ENCODE data around the gene C9.
"Not testable (repeated sequence)": the region's sequence is repeated elsewhere in the genome, so short reads cannot be mapped to it uniquely, and the experiment has no call there.

The C9 gene

DNA sequence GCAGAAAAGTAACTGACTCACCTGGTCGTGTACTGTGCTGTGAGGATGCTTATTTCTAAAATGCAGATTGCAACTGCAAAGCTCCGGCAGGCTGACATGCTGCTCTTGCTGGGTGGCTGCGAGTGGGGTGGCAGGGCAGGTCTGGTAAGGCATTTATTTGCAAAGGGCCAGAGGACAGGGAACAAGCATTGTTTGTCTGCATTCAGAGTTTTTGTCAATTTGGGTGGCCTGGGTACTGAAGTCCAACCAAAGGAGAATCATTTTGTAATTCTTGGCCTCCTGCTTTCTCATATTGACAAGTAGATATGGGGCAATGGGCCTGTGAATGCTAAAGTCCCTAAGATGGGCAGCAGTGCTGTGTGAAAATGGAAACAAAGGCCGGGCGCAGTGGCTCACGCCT is at the start of gene C9:
Gene C9, minus strand, starts transcription at position 129 of the 400 bp plus-strand sequence. Its CDS starts 31 bp downstream, at position 98.
- Histone ChIP-seq H3K4me3 (ENCODE audit: low read length) (no peak within 1 kb of the TSS), H3K9me3 (ENCODE audit: control insufficient read depth, insufficient read depth, low read length) (no peaks in the 10 kb centered on the region), H3K36me3 (ENCODE audit: control insufficient read depth, insufficient read depth, low read length) (no peaks in the 10 kb centered on the region), H3K27ac (ENCODE audit: low read length) (no peak within 1 kb of the TSS), H3K27me3 (ENCODE audit: control insufficient read depth, insufficient read depth, low read length) (no peaks in the 10 kb centered on the region), H3K4me1 (ENCODE audit: control insufficient read depth, insufficient read depth, low read length) (no peaks in the 10 kb centered on the region; the same call in 1 of the 2 replicates)
- WGBS (ENCODE audit: insufficient coverage, insufficient read length) = no CpG with 5 or more reads among the region's 6 CpGs
- DNase-seq (ENCODE audit: low read depth, low spot score) = no peak

DNA sequence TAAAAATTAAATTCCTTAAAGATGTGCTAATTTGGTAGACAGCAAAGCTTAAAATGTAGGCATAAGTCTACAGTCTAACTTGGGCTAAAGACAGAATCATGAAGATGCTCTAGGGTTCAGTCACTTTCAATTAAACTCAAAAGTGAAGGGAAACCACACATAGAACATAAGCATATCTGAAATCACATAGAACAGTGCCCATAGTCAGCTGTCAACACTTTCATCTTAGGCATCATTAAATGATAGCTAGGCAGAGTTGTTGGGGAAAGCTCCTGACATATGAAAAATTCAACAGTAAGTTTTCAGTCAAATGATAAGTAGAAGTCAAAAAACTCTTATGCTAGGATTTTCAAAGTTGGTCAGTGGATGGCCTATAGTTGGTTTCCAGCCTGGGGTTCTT is 49.5 kb upstream of the C9 start:
- Histone ChIP-seq H3K9me3 (ENCODE audit: control insufficient read depth, insufficient read depth, low read length) (no peaks in the 10 kb centered on the region), H3K36me3 (ENCODE audit: control insufficient read depth, insufficient read depth, low read length) (no peaks in the 10 kb centered on the region), H3K27ac (ENCODE audit: low read length) (no peak overlapping the region), H3K4me1 (ENCODE audit: control insufficient read depth, insufficient read depth, low read length) (peaks cover 2% of the 10 kb centered on the region), H3K4me3 (ENCODE audit: low read length) (no peak overlapping the region), H3K27me3 (ENCODE audit: control insufficient read depth, insufficient read depth, low read length) (no peaks in the 10 kb centered on the region)
- DNase-seq (ENCODE audit: low read depth, low spot score) = no peak

DNA sequence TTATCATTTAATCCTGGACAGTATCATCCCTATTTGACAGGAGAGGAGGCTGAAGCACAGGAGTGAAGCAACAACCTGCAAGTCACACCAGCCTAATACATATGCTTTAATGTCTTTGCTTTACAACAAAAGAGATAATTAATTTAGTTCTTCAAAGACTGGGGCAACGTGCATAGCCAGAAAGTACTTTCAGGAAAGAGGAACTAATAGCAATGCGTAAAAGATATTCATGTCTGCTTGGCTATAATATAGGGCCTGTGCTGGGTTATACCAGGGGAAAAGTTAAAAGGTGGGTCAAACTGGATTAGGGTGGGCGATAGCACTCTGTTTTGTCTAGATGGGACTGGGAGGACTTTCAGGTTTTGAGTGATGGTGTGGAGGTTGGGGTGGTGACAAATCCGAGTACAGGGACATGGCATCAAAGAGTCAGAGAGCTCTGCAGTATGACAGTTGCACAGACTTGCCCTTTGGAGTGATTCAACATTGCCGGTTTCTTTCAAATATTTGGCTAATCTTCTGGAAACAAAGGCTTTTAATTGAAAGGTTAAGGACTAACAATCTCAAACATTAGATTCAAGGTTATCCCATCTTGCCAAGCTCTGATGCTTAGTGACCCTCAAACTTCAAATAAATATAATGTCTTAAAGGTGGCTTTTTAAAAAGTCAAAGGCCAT is 48.6 kb upstream of the C9 start:
- H3K4me1 ChIP-seq (ENCODE audit: control insufficient read depth, insufficient read depth, low read length) = peaks cover 2% of the 10 kb centered on the region
- H3K9me3 ChIP-seq (ENCODE audit: control insufficient read depth, insufficient read depth, low read length) = no peaks in the 10 kb centered on the region
- no peaks in the 10 kb centered on the region for H3K27me3 ChIP-seq (ENCODE audit: control insufficient read depth, insufficient read depth, low read length)
- H3K4me3 ChIP-seq (ENCODE audit: low read length) = no peak overlapping the region
- no peak overlapping the region for H3K27ac ChIP-seq (ENCODE audit: low read length)
- H3K36me3 ChIP-seq (ENCODE audit: control insufficient read depth, insufficient read depth, low read length) = no peaks in the 10 kb centered on the region
- WGBS (ENCODE audit: insufficient coverage, insufficient read length) = no CpG with 5 or more reads among the region's 5 CpGs
- no peak for DNase-seq (ENCODE audit: low read depth, low spot score)

DNA sequence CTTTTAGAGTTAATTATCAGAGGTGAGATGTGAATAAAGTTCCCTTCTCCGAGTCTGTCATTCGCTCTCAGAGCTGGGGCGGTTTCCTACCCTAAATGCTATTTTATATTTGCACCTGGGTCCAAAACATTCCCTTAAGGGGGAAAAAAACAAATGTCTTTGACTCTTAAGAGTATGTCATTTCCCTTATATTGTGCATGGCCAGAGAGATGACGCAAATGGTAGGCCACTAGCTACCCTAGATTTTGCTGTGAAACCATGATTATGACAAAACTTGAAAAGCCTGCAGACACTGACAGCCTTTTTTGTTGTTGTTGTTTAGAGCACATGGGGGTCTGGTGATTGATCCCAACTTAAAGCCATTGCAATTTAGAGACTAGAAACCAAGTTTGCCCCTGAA is 47.7 kb upstream of the C9 start:
- no peak for DNase-seq (ENCODE audit: low read depth, low spot score)
- peaks cover 2% of the 10 kb centered on the region for H3K4me1 ChIP-seq (ENCODE audit: control insufficient read depth, insufficient read depth, low read length)
- WGBS (ENCODE audit: insufficient coverage, insufficient read length) = no CpG with 5 or more reads among the region's 4 CpGs
- H3K27me3 ChIP-seq (ENCODE audit: control insufficient read depth, insufficient read depth, low read length) = no peaks in the 10 kb centered on the region
- H3K9me3 ChIP-seq (ENCODE audit: control insufficient read depth, insufficient read depth, low read length) = no peaks in the 10 kb centered on the region
- no peaks in the 10 kb centered on the region for H3K36me3 ChIP-seq (ENCODE audit: control insufficient read depth, insufficient read depth, low read length)
- H3K27ac ChIP-seq (ENCODE audit: low read length) = no peak overlapping the region
- no peak overlapping the region for H3K4me3 ChIP-seq (ENCODE audit: low read length)

DNA sequence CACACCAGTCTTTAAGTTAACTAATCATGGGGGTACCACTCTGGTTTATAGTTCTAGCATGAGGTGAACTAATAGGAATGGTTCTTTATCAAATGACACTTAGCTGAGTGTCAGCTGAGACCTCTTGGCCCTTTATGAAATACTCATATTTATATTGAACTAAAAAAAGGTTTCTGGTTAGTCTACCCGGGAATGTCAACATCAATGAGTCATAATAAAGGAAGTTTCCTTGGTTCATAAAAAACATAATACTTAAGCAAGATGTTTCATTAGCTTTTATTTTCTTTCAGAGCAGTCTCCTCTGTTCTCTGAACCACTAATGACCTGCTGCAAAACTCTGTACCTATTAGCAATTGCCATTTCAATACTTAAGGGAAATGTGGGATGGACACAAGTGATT is 46.8 kb upstream of the C9 start:
- H3K36me3 ChIP-seq (ENCODE audit: control insufficient read depth, insufficient read depth, low read length) = no peaks in the 10 kb centered on the region
- H3K4me3 ChIP-seq (ENCODE audit: low read length) = no peak overlapping the region
- H3K4me1 ChIP-seq (ENCODE audit: control insufficient read depth, insufficient read depth, low read length) = peaks cover 2% of the 10 kb centered on the region
- WGBS (ENCODE audit: insufficient coverage, insufficient read length) = no CpG with 5 or more reads among the region's 1 CpG
- DNase-seq (ENCODE audit: low read depth, low spot score) = no peak
- no peaks in the 10 kb centered on the region for H3K27me3 ChIP-seq (ENCODE audit: control insufficient read depth, insufficient read depth, low read length)
- no peak overlapping the region for H3K27ac ChIP-seq (ENCODE audit: low read length)
- H3K9me3 ChIP-seq (ENCODE audit: control insufficient read depth, insufficient read depth, low read length) = no peaks in the 10 kb centered on the region

DNA sequence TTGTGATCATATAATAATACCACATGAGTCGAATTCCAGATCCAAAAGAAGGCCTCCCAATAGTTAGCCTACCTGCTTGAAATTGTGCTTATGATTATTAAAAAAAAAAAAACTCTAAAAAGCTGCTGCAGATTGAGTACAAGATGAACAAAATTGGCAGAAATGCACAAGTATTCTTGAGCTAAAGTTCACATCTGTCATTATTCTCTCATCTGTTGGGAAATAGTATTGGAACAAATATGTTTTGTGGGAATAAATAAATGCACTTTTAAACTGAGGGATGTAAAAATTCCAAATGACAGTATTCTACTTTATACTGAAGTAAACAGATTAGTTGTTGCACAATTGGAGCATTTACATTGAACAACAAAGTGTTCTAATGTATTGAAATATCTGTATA is 44.7 kb upstream of the C9 start:
- no peaks in the 10 kb centered on the region for H3K27me3 ChIP-seq (ENCODE audit: control insufficient read depth, insufficient read depth, low read length)
- WGBS (ENCODE audit: insufficient coverage, insufficient read length) = no CpG with 5 or more reads among the region's 1 CpG
- no peak overlapping the region for H3K4me3 ChIP-seq (ENCODE audit: low read length)
- no peaks in the 10 kb centered on the region for H3K36me3 ChIP-seq (ENCODE audit: control insufficient read depth, insufficient read depth, low read length)
- peaks cover 2% of the 10 kb centered on the region for H3K4me1 ChIP-seq (ENCODE audit: control insufficient read depth, insufficient read depth, low read length)
- DNase-seq (ENCODE audit: low read depth, low spot score) = no peak
- no peak overlapping the region for H3K27ac ChIP-seq (ENCODE audit: low read length)
- no peaks in the 10 kb centered on the region for H3K9me3 ChIP-seq (ENCODE audit: control insufficient read depth, insufficient read depth, low read length)

DNA sequence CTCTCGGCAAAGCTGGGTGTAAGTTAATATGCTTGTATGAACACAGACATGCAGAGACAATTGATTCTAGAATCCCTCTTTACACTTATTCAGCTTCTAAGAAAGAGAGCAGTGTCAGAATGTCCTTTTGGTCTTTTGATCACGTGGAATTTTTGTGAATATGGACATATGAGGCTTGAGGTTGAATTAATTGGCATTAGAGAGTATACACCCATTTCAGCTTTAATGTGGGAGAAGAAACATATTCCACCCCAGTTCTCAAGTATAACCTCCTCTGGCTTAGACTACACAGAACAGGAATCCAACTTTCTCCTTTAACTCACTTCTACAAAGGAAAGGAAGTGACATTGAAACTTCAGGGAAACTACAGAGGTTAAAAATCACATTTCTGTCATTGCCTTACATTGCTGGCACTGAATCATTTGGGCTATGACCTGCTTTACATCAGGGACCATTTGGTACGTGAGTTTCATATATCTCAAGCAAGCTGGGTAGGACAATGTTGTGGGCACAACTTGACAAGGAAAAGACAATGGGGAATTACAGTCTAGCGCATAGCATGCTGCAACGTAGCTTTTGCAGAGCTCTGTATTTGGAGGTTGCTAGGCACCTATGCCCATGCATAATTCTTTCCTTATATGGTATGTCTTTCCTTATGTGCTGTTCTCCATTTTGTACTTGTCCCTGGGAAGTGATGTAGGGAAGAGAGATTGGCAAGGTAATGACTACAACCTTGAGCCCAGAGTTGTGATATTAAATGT is 41.0 kb upstream of the C9 start:
- DNase-seq (ENCODE audit: low read depth, low spot score) = no peak
- H3K36me3 ChIP-seq (ENCODE audit: control insufficient read depth, insufficient read depth, low read length) = no peaks in the 10 kb centered on the region
- H3K4me3 ChIP-seq (ENCODE audit: low read length) = no peak overlapping the region
- no peak overlapping the region for H3K27ac ChIP-seq (ENCODE audit: low read length)
- no CpG with 5 or more reads among the region's 5 CpGs for WGBS (ENCODE audit: insufficient coverage, insufficient read length)
- no peaks in the 10 kb centered on the region for H3K4me1 ChIP-seq (ENCODE audit: control insufficient read depth, insufficient read depth, low read length)
- no peaks in the 10 kb centered on the region for H3K27me3 ChIP-seq (ENCODE audit: control insufficient read depth, insufficient read depth, low read length)
- no peaks in the 10 kb centered on the region for H3K9me3 ChIP-seq (ENCODE audit: control insufficient read depth, insufficient read depth, low read length)

DNA sequence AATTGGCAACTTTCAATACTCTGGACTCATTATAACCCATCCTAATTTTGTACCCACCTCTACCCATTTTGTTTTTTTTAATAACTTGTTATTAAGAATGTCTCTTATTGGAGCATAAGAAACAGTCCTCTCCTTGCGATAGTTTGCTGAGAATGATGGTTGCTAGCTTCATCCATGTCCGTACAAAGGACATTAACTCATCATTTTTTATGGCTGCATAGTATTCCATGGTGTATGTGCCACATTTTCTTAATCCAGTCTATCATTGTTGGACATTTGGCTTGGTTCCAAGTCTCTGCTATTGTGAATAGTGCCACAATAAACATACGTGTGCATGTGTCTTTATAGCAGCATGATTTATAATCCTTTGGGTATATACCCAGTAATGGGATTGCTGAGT is 39.5 kb upstream of the C9 start:
- WGBS (ENCODE audit: insufficient coverage, insufficient read length) = no CpG with 5 or more reads among the region's 3 CpGs
- not testable (repeated sequence) for H3K36me3 ChIP-seq (ENCODE audit: control insufficient read depth, insufficient read depth, low read length); H3K4me1 ChIP-seq (ENCODE audit: control insufficient read depth, insufficient read depth, low read length); H3K4me3 ChIP-seq (ENCODE audit: low read length); H3K9me3 ChIP-seq (ENCODE audit: control insufficient read depth, insufficient read depth, low read length); DNase-seq (ENCODE audit: low read depth, low spot score); H3K27ac ChIP-seq (ENCODE audit: low read length); H3K27me3 ChIP-seq (ENCODE audit: control insufficient read depth, insufficient read depth, low read length)

DNA sequence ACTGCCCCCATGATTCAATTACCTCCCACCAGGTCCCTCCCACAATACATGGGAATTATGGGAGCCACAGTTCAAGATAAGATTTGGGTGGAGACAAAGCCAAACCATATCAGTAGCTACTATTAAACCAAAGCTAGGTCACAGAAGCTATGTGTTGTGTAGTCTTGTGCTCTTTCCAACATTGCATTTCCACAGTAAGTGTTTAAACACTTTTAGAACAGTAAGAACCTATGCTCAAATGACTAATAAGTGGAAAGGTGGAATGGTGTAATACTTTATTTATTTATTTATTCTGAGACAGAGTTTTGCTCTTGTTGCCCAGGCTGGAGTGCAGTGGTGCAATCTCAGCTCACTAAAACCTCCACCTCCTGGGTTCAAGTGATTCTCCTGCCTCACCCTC is 37.8 kb upstream of the C9 start:
- H3K36me3 ChIP-seq (ENCODE audit: control insufficient read depth, insufficient read depth, low read length); H3K27ac ChIP-seq (ENCODE audit: low read length); DNase-seq (ENCODE audit: low read depth, low spot score); H3K27me3 ChIP-seq (ENCODE audit: control insufficient read depth, insufficient read depth, low read length); H3K9me3 ChIP-seq (ENCODE audit: control insufficient read depth, insufficient read depth, low read length); H3K4me1 ChIP-seq (ENCODE audit: control insufficient read depth, insufficient read depth, low read length); H3K4me3 ChIP-seq (ENCODE audit: low read length): not testable (repeated sequence)

DNA sequence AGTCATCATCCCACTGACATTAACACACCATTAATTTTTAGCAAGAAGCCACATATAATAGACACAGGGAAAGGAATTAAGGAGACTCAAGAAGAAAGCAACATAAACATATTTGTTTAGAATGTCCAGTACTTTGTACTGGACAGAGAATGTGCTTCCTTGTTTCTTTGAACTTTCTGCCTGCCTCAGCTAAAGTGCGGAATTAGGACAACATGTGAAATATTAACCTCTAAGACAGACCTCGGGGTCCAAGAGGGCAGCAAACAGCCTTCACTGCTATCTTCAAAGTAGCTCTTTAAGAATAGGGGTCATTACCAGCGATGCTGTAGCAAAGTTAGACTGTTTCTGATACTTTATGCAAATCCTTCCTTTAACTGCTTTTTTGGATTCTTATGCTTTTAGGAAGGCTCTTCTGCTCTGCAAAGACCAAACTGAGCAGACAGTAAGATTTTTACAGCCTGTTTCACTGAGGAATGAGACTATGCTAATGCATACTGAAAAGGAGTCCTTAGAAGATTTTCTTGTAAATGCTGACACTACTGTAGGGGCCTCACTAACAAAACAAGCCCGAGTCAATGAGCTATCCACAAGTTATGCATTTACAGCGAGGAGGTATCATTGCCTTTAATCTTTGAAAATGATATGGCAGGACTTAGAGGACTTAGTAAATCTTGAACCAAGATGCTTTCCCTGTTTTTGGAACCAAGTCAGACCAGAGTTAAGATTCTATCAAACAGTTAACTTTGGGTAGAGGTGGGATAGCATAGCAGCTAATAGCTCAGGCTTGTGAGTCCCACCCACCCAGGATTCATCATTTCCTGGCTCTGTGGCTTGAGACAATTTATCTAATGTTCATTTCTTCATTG is 36.7 kb upstream of the C9 start:
- DNase-seq (ENCODE audit: low read depth, low spot score) = no peak
- H3K27ac ChIP-seq (ENCODE audit: low read length) = no peak overlapping the region
- no peaks in the 10 kb centered on the region for H3K27me3 ChIP-seq (ENCODE audit: control insufficient read depth, insufficient read depth, low read length)
- no peaks in the 10 kb centered on the region for H3K36me3 ChIP-seq (ENCODE audit: control insufficient read depth, insufficient read depth, low read length)
- no peaks in the 10 kb centered on the region for H3K9me3 ChIP-seq (ENCODE audit: control insufficient read depth, insufficient read depth, low read length)
- no peak overlapping the region for H3K4me3 ChIP-seq (ENCODE audit: low read length)
- no CpG with 5 or more reads among the region's 5 CpGs for WGBS (ENCODE audit: insufficient coverage, insufficient read length)
- no peaks in the 10 kb centered on the region; the same call in 1 of the 2 replicates for H3K4me1 ChIP-seq (ENCODE audit: control insufficient read depth, insufficient read depth, low read length)
